Body of pancreas (tissue), 4 donors: ENCODE measurements around the gene GRIK3.

Experiments
- POLR2A ChIP-seq, 3 donors: fragments of 450-650 bp; IDR thresholded peaks; one replicate each; pipeline ENCODE4 v1.6.1; 2016; ENCODE audit warnings: antibody characterized with exemption in 3 of 3, mild to moderate bottlenecking in 2 of 3
- TF ChIP-seq, protein P1 (sequence below), 7 experiments: fragments of 450-650 bp in 4 of 7; fragments of 200-600 bp in 3 of 7; sonication (generic) in 3 of 7; IDR thresholded peaks; one replicate each; pipeline ENCODE4 v1.5.1; 2016 to 2019; ENCODE audit warnings: antibody characterized with exemption in 7 of 7

DNA sequence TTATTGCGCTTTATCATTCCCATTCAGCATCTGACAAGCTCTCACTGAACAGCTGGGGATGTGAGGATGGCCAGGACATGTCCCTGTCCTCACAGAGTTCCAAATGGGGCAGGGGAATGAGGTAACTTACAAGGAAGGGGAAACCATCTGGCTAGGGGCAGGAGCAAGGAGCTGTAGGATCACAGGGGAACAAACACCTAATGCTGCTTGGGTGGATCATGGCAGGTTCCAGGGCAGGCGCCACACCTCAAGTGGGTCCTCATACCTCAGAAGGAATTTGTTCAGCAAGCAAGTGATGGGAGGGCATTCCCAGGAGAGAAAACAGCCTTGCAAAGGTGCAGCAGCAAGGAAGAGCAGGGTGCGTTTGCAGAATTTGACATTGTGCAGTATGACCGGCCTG, 35.1 kb upstream of the GRIK3 start:
- TF ChIP-seq POLR2A (IDR thresholded peaks at IDR 0.05) = no peak
- TF ChIP-seq, protein P1, sequence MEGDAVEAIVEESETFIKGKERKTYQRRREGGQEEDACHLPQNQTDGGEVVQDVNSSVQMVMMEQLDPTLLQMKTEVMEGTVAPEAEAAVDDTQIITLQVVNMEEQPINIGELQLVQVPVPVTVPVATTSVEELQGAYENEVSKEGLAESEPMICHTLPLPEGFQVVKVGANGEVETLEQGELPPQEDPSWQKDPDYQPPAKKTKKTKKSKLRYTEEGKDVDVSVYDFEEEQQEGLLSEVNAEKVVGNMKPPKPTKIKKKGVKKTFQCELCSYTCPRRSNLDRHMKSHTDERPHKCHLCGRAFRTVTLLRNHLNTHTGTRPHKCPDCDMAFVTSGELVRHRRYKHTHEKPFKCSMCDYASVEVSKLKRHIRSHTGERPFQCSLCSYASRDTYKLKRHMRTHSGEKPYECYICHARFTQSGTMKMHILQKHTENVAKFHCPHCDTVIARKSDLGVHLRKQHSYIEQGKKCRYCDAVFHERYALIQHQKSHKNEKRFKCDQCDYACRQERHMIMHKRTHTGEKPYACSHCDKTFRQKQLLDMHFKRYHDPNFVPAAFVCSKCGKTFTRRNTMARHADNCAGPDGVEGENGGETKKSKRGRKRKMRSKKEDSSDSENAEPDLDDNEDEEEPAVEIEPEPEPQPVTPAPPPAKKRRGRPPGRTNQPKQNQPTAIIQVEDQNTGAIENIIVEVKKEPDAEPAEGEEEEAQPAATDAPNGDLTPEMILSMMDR (IDR thresholded peaks at IDR 0.05) = no peak
